ENCODE measurements around the gene ORAI2. TPM values are rescaled to one million over a fixed set of nuclear protein-coding genes. Genes with fewer than 3 reads are reported as not detected.

The ORAI2 gene
- total RNA-seq, 2 donors from 2014 or later: 30.4 to 54.9 TPM

GRCh38 chr7:102425639-102426267 lies 7.6 kb upstream of the ORAI2 start:
- Mint-ChIP-seq H3K9me3 (no peaks in the 10 kb centered on the region), H3K4me3 (peak overlapping the region; percentile 95), H3K27me3 (no peaks in the 10 kb centered on the region), H3K4me1 (peaks cover 46% of the 10 kb centered on the region), H3K36me3 (ENCODE audit: low read depth) (peaks cover 76% of the 10 kb centered on the region), H3K27ac (peak overlapping the region; percentile 100)
- peak; percentile 85 for ATAC-seq (replicated peaks)

- Mint-ChIP-seq H3K4me3 (peak overlapping the region; percentile 95), H3K27ac (peak overlapping the region; percentile 100), H3K4me1 (peaks cover 42% of the 10 kb centered on the region), H3K9me3 (no peaks in the 10 kb centered on the region), H3K27me3 (no peaks in the 10 kb centered on the region), H3K36me3 (ENCODE audit: low read depth) (peaks cover 69% of the 10 kb centered on the region)
- ATAC-seq (replicated peaks): peak; percentile 83
These were observed 6.9 kb upstream of the ORAI2 start for GRCh38 chr7:102426268-102427018.

GRCh38 chr7:102427019-102427405 lies 6.4 kb upstream of the ORAI2 start:
- no peak for ATAC-seq (replicated peaks)
- Mint-ChIP-seq H3K27me3 (no peaks in the 10 kb centered on the region), H3K36me3 (ENCODE audit: low read depth) (peaks cover 63% of the 10 kb centered on the region), H3K4me1 (peaks cover 42% of the 10 kb centered on the region), H3K4me3 (peak overlapping the region; percentile 95), H3K27ac (peak overlapping the region; percentile 100), H3K9me3 (no peaks in the 10 kb centered on the region)

- H3K27ac Mint-ChIP-seq: peak overlapping the region; percentile 85
- ATAC-seq (replicated peaks): no peak
- H3K4me1 Mint-ChIP-seq: peaks cover 40% of the 10 kb centered on the region
- peak overlapping the region; percentile 15 for H3K4me3 Mint-ChIP-seq
- H3K9me3 Mint-ChIP-seq: no peaks in the 10 kb centered on the region
- peaks cover 50% of the 10 kb centered on the region for H3K36me3 Mint-ChIP-seq (ENCODE audit: low read depth)
- H3K27me3 Mint-ChIP-seq: no peaks in the 10 kb centered on the region
These were observed 4.1 kb upstream of the ORAI2 start for GRCh38 chr7:102429141-102429899.

GRCh38 chr7:102431617-102432298 lies 1.6 kb upstream of the ORAI2 start:
- peak overlapping the region; percentile 85 for H3K27ac Mint-ChIP-seq
- H3K4me3 Mint-ChIP-seq: peak overlapping the region; percentile 64
- peaks cover 26% of the 10 kb centered on the region for H3K4me1 Mint-ChIP-seq
- ATAC-seq (replicated peaks): peak; percentile 56
- H3K9me3 Mint-ChIP-seq: no peaks in the 10 kb centered on the region
- H3K27me3 Mint-ChIP-seq: no peaks in the 10 kb centered on the region
- peaks cover 42% of the 10 kb centered on the region for H3K36me3 Mint-ChIP-seq (ENCODE audit: low read depth)

GRCh38 chr7:102432442-102433218 lies 745 bp upstream of the ORAI2 start:
- peaks cover 23% of the 10 kb centered on the region for H3K4me1 Mint-ChIP-seq
- peaks cover 41% of the 10 kb centered on the region for H3K36me3 Mint-ChIP-seq (ENCODE audit: low read depth)
- ATAC-seq (replicated peaks): peak; percentile 6
- peak overlapping the region; percentile 64 for H3K4me3 Mint-ChIP-seq
- no peaks in the 10 kb centered on the region for H3K9me3 Mint-ChIP-seq
- H3K27me3 Mint-ChIP-seq: no peaks in the 10 kb centered on the region
- H3K27ac Mint-ChIP-seq: peak overlapping the region; percentile 85

- Mint-ChIP-seq H3K27me3 (no peaks in the 10 kb centered on the region), H3K4me3 (peak overlapping the region; percentile 88), H3K4me1 (peaks cover 23% of the 10 kb centered on the region), H3K27ac (peak overlapping the region; percentile 94), H3K36me3 (ENCODE audit: low read depth) (peaks cover 44% of the 10 kb centered on the region), H3K9me3 (no peaks in the 10 kb centered on the region)
- peak; percentile 28 for ATAC-seq (replicated peaks)
These were observed 688 bp downstream of the ORAI2 start for GRCh38 chr7:102434039-102434486.

- no peak for ATAC-seq (replicated peaks)
- no peak overlapping the region for H3K4me3 Mint-ChIP-seq
- peaks cover 49% of the 10 kb centered on the region for H3K36me3 Mint-ChIP-seq (ENCODE audit: low read depth)
- H3K27me3 Mint-ChIP-seq: no peaks in the 10 kb centered on the region
- H3K9me3 Mint-ChIP-seq: no peaks in the 10 kb centered on the region
- H3K27ac Mint-ChIP-seq: peak overlapping the region; percentile 94
- peaks cover 7% of the 10 kb centered on the region for H3K4me1 Mint-ChIP-seq
These were observed 2.7 kb downstream of the ORAI2 start for GRCh38 chr7:102436118-102436517.

- no peak for ATAC-seq (replicated peaks)
- no peaks in the 10 kb centered on the region for H3K4me1 Mint-ChIP-seq
- no peak overlapping the region for H3K4me3 Mint-ChIP-seq
- no peaks in the 10 kb centered on the region for H3K27me3 Mint-ChIP-seq
- peaks cover 64% of the 10 kb centered on the region for H3K36me3 Mint-ChIP-seq (ENCODE audit: low read depth)
- no peak overlapping the region for H3K27ac Mint-ChIP-seq
- no peaks in the 10 kb centered on the region for H3K9me3 Mint-ChIP-seq
These were observed 6.8 kb downstream of the ORAI2 start for GRCh38 chr7:102439963-102440795.

- no peaks in the 10 kb centered on the region for H3K4me1 Mint-ChIP-seq
- H3K27ac Mint-ChIP-seq: peak overlapping the region; percentile 82
- H3K27me3 Mint-ChIP-seq: no peaks in the 10 kb centered on the region
- H3K4me3 Mint-ChIP-seq: no peak overlapping the region
- peaks cover 47% of the 10 kb centered on the region for H3K36me3 Mint-ChIP-seq (ENCODE audit: low read depth)
- H3K9me3 Mint-ChIP-seq: no peaks in the 10 kb centered on the region
- no peak for ATAC-seq (replicated peaks)
These were observed 11.7 kb downstream of the ORAI2 start for GRCh38 chr7:102444961-102445673.

GRCh38 chr7:102445674-102446071 lies 12.3 kb downstream of the ORAI2 start:
- peaks cover 45% of the 10 kb centered on the region for H3K36me3 Mint-ChIP-seq (ENCODE audit: low read depth)
- ATAC-seq (replicated peaks): no peak
- no peaks in the 10 kb centered on the region for H3K4me1 Mint-ChIP-seq
- no peak overlapping the region for H3K4me3 Mint-ChIP-seq
- H3K27me3 Mint-ChIP-seq: no peaks in the 10 kb centered on the region
- H3K9me3 Mint-ChIP-seq: no peaks in the 10 kb centered on the region
- peak overlapping the region; percentile 82 for H3K27ac Mint-ChIP-seq

GRCh38 chr7:102446387-102447156 lies 13.2 kb downstream of the ORAI2 start:
- H3K36me3 Mint-ChIP-seq (ENCODE audit: low read depth): peaks cover 36% of the 10 kb centered on the region
- H3K4me1 Mint-ChIP-seq: no peaks in the 10 kb centered on the region
- no peak for ATAC-seq (replicated peaks)
- H3K27me3 Mint-ChIP-seq: no peaks in the 10 kb centered on the region
- no peak overlapping the region for H3K27ac Mint-ChIP-seq
- no peaks in the 10 kb centered on the region for H3K9me3 Mint-ChIP-seq
- no peak overlapping the region for H3K4me3 Mint-ChIP-seq

All from activated T-helper 17 cell treated with anti-CD3 and anti-CD28 coated beads, Interleukin-2, amount 50 U/mL, for 72 hours (primary cell).